ENCODE results near the gene SMIM15.

DNA sequence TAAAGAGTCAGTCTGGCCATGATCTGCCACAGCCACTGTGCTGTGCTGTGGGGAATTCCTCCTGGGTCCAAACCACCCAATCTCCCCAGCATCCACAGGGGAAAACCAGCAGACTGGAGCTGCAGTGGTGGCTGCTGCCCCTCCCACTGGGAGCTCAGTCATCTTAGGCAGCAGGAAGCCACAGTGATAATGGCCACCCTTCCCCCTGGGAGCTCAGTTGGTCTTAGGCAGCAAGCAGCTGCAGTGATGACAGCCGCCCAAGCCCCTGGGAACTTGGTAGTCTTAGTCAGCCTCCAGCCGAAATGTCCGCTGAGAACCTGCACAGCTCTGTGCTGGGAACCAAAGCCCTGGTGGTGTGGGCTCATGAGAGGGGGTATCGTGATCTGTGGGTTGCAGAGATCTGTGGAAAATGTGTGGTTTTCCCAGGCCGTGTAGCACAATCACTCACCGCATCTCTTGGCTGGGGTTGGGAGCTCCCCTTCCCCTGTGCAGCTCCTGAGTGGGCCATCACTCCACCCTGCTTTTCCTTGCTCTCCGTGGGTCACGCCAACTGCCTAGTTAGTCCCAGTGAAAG is 38.4 kb upstream of the SMIM15 start:
- TF ChIP-seq, protein P1, sequence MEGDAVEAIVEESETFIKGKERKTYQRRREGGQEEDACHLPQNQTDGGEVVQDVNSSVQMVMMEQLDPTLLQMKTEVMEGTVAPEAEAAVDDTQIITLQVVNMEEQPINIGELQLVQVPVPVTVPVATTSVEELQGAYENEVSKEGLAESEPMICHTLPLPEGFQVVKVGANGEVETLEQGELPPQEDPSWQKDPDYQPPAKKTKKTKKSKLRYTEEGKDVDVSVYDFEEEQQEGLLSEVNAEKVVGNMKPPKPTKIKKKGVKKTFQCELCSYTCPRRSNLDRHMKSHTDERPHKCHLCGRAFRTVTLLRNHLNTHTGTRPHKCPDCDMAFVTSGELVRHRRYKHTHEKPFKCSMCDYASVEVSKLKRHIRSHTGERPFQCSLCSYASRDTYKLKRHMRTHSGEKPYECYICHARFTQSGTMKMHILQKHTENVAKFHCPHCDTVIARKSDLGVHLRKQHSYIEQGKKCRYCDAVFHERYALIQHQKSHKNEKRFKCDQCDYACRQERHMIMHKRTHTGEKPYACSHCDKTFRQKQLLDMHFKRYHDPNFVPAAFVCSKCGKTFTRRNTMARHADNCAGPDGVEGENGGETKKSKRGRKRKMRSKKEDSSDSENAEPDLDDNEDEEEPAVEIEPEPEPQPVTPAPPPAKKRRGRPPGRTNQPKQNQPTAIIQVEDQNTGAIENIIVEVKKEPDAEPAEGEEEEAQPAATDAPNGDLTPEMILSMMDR (IDR thresholded peaks at IDR 0.05): no peak
- no peak for TF ChIP-seq EZH2 (IDR thresholded peaks at IDR 0.05; ENCODE audit: borderline replicate concordance, insufficient read depth, low read depth, low read length, poor library complexity, severe bottlenecking)

All from B cell (primary cell).